Stimulated activated CD8-positive, alpha-beta memory T cell treated with anti-CD3 and anti-CD28 coated beads, Interleukin-4, amount 100 ng/mL, for 4 hours (primary cell): ENCODE measurements around the gene DYNC1I1.

ENCODE experiments used
- DNase-seq, 2 donors: peaks; one replicate each; pipeline ENCODE4 v3.0.0-alpha.2; 2020; ENCODE audit warnings: low read depth in 2 of 2, low spot score in 1 of 2

DYNC1I1 gene

DNA sequence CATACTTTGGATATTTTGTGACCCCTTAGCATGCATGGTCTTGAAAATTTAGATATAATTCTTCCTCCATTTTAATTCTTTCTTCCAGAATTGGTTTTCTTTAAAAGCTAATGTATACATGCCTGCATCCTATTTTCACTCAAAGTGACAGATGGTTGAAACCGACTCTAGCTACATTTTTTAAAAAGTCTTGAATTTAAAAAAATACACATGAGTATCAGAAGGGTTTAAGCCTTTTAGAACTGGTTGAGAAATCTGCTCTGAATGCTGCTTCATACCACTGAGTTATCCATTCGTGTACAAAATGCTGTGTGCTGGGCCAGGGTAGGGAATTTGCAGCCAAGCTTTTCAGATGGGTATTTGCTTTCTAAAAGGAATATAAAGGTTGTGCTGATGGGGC lies 16.5 kb downstream of the DYNC1I1 start:
- no peak for DNase-seq

DNA sequence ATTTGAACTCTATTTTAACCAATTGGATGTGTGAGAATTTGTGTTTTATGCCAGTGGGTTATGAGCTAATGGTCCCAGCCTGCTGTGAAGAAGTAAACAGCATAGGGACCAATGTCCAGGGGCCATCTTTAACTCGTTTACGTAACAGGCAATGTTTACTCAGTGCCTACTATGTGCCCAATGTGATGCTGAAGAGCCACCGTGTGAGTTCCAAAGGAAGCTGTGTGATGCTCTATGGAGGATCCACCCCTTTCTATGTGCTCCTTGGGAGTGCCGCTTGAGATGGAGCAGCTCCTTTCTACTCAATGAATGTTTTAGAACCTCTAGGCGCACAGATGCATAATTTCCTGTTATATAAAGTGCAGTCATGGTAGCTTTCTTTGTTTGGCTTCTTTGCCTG lies 21.3 kb downstream of the DYNC1I1 start:
- DNase-seq: no peak

DNA sequence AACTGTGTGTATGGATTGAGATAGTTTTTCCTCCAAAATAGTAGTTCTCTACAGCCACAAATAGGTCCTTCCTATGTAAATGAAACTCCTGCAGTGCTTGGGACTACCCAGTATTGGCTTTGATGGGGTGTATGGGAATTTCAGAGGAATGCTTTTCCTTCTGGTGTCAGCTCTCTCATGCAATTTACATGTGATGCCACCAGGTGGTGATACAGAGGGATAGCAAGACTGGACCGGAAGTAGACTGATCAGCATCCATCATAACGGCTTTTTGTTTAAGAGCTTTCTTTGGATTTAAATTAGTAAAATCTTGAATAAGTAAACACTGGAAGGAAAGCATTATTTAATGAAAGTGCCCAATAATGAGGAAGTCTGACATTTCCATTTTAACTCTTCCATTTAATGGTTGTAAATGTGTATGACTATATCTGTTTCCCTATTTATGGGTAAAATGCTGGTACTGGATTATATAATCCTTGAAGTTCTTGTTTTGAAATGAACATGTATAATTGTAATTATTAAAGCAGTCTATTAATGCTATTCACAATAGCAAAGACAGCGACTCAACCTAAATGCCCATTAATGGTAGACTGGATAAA lies 22.7 kb downstream of the DYNC1I1 start:
- DNase-seq: no peak

DNA sequence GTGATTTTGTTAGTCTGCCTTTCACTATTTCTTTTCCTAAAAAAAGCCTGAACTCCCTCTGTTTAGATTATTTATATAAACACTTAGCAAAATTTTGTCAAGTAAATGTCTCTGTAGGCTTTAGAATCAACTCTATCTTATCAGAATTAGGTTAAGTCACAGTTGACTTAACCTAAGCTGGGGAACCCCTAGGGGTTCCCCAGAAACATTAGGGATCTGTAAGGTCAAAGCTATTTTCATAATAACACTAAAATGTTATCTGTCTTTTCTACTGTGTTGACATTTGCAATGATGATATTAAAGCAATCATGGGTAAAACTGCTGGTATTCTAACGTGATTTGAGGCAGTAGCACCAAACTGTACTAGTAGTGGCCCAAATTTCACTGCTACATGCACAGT lies 24.3 kb downstream of the DYNC1I1 start:
- no peak for DNase-seq

DNA sequence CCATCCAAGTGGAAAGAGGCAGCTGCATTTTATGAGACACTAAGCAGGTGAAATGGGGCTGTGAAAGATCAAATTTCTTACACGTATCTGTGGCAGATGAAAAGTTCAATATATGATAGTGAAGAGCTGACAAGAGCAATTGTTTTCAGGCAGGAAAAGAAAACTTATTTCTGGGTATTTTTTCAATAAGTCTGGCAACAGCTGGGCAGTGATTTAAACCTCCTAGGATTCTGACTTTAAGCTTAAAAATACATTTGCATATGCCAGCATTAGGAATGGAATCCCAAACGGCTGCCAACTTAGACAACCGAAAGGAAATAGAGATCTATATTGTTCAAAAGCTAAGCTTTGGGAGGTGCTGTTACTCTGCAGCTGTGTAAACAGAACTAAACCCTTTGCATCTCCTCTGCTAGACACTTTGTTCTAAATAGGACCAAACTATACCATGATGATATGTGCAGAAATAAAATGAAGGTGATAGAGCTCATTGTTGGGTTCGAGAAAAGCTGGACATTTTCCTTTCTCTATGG lies 26.1 kb downstream of the DYNC1I1 start:
- no peak for DNase-seq

DNA sequence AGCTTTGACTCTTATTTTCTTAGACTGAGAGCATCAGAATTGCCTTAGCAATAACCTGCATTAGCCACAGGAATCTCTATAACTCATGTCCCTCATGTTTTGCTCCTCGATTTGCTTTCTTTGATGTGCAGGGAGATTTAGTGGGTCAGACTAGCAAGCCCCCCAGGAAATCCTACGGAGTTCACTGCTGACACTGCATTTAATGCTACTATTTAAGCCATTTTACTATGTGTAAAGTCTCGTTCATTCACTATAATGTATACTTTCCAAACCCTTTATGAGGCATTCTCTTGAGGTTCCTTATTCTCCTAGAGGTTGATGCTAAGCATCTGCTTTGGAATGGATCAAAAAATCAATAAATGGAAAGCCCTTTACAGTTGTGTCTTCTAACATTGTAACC lies 28.4 kb downstream of the DYNC1I1 start:
- no peak for DNase-seq

DNA sequence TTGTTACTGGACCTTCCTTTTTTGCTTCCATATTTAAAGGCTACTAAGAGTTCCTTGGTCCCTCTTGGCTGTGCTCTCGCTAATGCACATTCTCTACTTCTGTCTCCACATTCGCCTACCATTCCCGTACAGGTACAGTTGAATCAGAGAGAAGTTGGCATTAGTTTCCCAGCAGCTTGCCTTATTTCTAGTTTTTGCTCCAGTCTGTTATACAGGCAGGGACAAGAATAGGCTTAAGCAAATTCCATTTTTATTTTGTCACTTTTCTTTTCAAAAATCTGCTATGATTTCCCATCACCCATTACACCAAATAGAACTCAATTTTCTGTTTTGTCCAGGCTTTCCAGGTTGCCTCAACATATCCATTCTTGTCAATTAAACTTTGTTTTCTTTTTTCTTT lies 29.9 kb downstream of the DYNC1I1 start:
- DNase-seq: no peak

DNA sequence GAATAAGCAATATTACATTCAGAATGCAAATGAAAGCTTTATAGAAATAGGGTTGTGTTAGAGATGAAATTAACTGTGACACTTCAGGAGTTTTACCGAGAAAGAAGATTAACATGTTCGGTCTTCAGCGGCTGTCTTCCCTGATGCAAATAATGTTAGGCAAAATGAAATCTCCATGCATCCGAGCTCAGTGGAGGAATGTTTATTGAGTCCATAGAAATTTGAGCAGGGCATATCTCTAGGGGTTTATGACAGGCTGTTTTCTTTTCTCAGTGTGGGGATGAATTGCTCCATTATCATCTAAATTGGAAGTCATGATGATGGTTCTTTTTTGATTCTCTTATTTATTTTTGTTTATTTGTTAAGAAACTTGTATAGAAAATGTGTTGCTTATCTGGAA lies 31.7 kb downstream of the DYNC1I1 start:
- no peak for DNase-seq

DNA sequence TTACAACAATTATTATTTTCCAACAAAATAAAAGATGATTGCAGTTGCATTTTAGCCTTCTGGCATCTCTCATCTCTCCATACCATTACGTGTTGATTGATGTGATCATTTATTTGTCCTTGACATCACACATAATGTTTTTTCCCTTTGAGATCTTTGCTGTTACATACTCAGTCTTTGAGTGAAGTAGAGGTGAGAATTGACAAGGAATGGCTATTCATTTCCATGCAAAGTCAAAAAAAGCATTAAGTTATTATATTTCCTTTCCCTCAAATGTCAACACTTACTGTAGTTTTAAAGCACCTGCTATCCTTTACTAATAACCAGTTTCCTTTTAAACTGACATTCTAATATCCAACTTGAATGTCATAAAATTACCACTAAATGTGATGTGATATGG lies 33.6 kb downstream of the DYNC1I1 start:
- no peak for DNase-seq

DNA sequence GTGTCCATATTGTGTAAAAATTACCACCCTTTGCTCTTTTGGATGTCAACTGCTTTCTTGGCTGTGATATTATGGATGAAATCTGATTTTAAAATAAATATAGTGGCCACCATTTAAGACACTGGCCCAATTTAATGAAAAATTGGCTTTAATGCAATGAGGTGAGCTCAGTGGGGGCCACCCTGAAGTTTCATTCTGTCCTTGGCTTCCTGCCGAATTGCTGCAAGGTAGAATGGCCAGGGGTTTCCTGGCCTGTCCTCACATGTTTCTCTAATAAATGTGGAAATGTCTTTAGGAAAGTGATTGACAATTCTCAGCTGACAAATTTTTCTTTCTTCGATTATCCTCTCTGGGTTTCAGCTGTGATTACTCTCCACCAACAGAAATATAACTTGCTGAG lies 36.0 kb downstream of the DYNC1I1 start:
- DNase-seq: no peak

DNA sequence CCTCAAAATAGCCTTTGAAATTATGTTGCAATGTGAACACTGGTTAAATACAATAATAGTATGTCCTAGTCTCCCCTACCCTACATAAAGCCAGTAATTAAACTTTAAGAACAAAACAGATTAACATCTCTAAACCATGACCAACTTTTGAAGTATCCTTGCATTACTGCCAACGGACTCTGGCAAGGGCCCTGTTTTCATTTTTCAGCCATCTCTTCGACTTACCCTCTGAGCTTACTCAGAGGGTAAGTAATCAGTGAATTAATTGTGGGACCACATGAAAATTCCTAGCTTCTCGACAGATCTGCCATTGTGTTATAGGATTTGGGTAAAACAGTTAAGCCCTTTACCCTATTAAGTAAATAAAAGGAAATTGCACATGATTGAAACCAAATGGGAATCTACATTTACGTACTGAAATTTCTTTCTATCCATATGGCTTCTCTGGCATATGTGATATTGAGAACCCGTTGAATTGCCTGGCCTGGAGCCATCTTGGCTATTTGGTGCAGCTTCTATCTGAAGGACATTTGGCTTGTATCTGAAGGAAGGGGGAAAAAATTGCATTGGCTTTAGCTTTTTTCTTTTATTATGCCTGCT lies 39.6 kb downstream of the DYNC1I1 start:
- DNase-seq: no peak

DNA sequence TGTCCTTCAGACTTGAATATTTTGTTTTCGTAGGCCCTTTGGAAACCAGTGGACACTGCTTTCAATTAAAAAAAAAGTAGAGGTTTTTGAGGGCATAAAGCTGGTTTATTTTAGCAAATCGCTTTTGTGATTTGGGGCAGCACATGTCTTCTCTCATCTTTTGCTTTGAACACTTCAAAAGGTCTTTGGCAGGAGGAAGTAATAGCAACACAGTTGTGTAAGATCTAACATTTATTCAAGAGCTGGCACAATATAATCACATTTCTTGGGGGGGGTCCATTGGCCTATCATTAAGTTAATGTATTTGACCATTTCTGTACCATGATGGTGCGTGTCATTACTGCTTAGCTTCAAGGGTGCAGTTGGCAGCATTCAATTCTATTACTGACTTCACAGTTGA lies 42.4 kb downstream of the DYNC1I1 start:
- no peak for DNase-seq

DNA sequence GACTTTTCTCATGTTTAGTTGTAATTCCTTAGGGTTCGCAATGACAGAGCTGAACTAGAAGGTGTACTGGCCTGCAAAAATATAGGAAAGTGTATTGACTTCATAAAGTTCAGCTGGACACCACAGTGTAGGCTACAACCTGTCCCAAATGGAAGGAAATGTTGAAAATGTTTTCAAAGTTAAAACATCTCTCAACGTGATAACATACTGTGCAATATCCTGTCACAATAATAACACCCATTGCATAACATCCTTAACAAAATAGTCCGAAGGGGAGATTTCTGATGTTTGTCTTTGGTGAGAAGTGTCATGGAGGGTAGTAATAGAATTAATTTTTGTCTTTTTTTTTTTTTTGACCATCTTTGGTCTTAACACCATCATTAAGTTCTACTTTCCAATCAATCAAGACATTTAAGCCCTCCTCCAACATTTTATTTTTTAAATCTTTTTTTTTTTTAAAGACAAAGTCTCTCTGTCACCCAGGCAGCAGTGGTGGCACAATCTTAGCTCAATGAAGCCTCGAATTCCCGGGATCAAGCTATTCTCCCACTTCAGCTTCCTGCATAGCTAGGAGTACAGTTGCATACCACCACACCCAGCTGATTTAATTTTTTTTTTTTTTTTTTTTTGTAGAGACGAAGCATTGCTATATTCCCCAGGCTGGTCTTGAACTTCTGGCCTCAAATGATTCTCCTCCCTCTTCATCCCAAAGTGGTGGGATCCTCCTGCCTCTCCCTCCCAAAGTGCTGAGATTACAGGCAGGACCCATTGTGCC lies 45.7 kb downstream of the DYNC1I1 start:
- no peak for DNase-seq

DNA sequence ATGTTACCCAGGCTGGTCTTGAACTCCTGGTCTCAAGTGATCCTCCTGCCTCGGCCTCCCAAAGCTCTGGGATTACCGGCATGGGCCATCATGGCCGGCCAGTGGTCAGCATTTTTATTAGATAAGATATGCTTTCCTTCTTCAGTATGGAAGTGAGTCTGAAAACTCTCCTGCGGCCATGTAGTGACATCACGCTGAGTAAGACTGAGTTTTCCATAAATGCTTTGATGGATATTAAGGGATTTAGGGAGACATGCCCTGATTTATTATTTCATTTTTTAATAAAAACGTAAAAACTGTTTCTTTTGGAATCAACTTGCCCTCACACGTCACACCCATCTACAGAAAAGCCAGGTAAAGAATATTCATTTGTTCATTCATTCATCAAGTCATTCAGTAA lies 48.4 kb downstream of the DYNC1I1 start:
- DNase-seq: no peak

DNA sequence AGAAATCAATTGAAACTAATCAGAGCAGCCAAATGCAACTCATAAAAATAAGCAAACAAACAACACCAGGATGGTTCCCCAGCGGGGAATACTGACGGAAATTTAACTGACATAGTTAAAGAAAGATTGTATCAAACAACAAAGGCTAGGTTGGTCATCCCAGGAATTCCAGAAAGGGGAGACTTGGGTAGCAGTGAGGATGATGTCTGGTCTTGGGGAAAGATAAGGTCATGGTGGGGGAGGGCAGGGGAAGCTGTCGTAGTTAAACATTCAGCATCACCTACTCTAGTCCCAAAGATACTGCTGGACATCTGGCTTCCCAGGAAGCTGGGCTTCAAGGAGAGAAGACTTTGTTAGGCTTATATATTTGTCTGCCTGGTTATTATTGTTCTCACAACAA lies 50.4 kb downstream of the DYNC1I1 start:
- no peak for DNase-seq

DNA sequence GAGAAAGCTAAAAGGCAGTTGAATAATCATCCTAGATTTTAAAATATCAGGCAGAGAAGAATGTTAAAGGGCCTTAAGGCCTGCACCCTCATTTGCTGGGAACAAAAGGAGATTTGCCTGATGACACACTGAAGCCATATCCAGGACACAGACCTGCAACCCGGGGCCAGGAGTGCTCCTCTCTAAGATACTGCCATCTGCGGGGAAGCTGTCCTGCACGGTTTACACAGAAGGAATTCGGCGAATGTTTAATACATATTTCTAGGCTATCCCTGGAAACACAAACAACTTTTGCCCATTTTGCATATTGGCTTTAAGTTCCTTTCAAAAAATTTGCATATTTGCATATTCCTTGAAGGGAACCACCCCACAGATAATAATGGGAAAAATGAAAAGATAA lies 52.3 kb downstream of the DYNC1I1 start:
- DNase-seq: no peak

DNA sequence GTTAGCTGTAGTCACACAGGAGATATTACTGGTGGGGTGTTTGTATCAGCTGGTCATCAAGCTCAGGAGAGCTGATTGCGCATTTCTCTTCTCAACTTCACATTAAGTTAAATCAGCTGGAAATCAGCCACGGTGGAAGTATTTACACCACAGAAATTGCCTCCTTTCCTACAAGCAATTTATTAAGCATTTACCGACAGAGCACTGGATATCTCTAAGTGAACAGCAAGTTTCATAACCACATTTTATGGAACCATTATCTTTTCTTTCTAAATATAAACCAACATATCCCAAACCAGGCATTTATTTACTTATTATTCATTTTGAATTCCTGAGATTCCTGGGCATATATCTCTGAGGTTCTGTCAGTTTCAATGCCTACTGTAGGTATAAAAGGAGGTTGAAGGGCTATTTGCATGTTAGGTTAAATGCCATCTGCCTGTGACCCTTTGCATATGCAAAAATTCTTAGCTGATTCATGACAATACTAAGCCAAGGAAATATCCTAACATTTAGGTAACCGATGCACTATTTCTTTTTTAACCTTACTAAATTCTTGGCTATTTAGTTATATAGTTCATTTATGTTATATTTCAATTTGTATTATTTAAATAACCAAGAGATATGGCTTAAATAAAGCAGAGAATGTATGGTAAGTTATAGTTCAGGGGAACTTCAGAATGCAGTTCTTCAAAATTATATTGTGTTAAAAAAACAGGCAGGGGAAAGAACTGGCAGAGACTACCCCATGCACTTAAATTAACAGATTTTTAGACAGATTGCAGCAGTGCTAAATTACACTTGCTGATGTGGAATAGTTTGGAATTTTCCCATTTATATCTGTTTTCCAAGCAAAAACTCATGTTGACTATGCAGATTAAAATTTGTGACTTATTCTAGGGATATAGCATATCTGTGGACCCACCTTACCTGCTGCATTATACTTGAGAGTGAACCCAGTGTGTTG lies 56.8 kb downstream of the DYNC1I1 start:
- no peak for DNase-seq

DNA sequence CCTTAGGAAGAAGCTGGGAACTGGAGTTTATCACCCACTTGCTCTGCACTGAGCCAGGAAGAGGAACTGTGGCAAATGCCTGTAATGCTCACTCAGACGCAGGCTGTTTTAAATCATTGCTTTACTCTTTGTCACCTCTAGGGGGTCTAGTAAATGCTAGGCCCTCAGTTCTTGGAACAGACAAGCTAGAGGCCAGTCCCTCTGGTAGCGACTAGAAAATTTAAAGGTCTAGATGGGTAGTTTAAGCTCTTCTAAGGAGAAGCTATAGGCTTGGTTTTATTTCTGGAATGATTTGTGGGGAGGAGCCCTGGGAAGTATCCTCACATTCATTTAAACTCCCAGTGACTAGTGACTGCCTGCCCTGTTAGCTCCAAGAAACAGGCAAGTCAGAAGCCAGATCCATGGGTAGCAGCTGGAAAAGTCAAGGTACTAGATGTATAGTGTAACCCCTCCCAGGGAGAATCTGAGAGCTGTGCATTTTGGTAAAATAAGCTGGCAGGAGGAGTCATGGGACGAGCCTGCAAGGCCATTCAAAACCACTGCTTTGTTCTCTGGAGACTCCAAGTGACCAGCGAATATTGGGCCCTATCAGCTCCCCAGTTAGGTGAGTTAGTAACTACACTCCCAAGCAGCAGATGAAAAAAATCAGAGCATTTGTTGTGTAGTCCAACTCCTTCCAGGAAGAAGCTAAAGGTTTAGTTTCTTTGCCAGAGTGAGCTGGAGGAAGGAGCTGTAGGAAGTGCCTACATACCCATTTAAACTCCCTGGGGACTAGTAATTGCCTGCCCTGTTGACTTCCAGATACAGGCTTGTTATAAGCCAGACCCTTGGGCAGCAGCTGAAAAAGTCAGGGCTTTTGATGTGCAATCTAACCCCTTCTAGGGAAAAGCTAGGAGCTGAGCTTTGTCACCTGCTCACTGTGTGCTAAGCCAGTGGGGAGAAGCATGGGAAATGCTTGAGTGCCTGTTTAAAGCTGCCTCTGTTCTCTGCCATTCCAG lies 68.9 kb downstream of the DYNC1I1 start:
- no peak for DNase-seq

DNA sequence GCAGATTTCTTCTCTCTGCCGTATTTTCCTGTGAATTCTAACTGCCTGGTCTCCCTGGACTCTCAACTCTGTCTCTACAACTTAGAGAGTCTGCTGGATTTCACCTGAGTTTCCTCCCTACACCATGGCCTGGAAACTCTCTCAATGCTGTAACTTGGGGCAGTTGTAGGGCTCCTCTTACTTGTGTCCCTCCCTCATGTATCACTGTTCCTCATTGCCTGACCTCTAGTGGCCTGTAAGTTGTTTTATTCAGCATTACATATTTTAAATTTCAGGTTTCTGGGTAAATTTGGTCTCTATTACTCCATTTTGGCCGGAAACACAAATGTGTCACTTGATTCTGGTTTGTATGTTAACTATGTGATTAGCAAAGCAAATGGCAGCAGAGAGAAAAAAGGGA lies 70.9 kb downstream of the DYNC1I1 start:
- DNase-seq: no peak

DNA sequence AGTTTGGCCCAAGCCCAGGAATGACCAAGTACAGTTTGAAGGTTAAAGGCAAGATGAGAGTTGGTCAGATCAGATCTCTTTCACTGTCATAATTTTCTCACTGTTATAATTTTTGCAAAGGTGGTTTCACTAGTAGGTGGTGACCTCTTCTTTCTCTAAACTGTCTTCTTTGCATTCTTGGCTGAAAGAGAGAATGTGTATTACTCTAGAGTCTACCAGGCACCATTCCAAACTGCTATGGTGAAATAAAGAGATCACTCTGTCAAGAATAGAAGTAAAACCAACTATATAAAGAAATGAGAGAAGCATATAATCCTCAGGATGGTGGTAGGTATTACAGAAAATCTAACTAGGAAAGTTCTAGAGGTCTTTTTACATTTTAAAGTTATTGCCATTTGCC lies 72.7 kb downstream of the DYNC1I1 start:
- no peak for DNase-seq
